ENCODE results near the gene RNF135.

DNA sequence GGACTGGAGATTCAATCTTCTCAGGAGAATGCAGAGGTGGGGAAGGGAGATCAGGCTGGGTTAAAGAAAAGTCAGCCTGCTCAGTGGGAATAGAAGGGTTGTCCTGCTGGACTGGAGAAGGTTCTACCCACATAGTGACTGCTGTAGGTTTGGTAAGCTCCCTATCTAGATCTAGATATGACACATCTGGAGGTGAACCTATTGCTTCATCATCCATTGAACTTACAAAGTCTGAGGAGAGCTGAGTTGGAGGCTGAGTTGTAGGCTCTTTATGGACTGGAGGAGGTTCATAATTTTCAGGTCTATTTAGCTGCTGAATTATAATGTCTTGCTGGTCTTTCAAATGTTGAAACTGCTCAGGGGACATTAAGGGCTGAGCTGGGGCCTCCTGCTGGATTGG, 77.9 kb downstream of the RNF135 start:
- TF ChIP-seq CTCF (conservative IDR thresholded peaks at IDR 0.05 in 1 of 2, IDR thresholded peaks at IDR 0.05 in 1 of 2; ENCODE audit: low read depth in 1 of 2, low read length in 2 of 2), result no peak
- TF ChIP-seq EZH2 (IDR thresholded peaks at IDR 0.05; ENCODE audit: low read length, missing control alignments), result no peak
